Erythroblast (primary cell): ENCODE results near the gene ZNF385C.

Experiments
- GATA1 ChIP-seq: IDR thresholded peaks from 2 replicates; pipeline ENCODE4 v1.6.1; 2011; ENCODE audit warnings: low read depth, mild to moderate bottlenecking, control low read depth, low read length, moderate library complexity
- POLR2A ChIP-seq: IDR thresholded peaks from 2 replicates; pipeline ENCODE4 v1.6.1; 2011; ENCODE audit warnings: mild to moderate bottlenecking, low read length

DNA sequence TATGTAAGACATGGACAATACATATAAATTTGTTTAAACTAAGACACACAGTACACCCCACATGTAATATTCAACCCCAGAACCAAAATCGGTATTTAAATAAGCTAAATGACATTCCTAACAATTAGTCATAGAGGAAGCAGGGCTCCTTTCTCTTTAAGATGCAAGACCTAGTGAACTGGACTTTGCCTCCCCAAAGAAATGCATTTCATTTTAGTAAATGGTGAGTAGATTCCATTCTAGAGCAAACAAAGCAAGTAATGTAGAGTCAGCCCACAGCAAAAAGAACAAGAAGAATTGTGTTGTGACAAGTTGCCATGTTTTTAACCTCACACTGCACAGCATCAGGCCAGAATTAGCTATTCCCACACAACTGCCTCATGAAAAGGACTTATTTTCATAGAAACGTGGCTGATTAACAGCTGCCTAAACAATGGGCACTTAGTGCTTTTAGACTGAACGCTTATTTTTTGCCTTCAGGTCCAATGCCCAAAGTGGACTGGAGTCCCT is 95.4 kb downstream of the ZNF385C start:
- no peak for TF ChIP-seq POLR2A
- no peak for TF ChIP-seq GATA1
